Measurements from ENCODE around the gene SLC25A14.

The SLC25A14 gene

GRCh38 chrX:130378024-130378669, 38.4 kb downstream of the SLC25A14 start:
- no peak overlapping the region for H3K4me3 ChIP-seq (ENCODE audit: low read depth, low read length)
- in situ Hi-C loops (cut with HindIII; ENCODE audit: low sequenced_read_pairs), result no loop called here
- TF ChIP-seq, protein P1, sequence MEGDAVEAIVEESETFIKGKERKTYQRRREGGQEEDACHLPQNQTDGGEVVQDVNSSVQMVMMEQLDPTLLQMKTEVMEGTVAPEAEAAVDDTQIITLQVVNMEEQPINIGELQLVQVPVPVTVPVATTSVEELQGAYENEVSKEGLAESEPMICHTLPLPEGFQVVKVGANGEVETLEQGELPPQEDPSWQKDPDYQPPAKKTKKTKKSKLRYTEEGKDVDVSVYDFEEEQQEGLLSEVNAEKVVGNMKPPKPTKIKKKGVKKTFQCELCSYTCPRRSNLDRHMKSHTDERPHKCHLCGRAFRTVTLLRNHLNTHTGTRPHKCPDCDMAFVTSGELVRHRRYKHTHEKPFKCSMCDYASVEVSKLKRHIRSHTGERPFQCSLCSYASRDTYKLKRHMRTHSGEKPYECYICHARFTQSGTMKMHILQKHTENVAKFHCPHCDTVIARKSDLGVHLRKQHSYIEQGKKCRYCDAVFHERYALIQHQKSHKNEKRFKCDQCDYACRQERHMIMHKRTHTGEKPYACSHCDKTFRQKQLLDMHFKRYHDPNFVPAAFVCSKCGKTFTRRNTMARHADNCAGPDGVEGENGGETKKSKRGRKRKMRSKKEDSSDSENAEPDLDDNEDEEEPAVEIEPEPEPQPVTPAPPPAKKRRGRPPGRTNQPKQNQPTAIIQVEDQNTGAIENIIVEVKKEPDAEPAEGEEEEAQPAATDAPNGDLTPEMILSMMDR (IDR thresholded peaks at IDR 0.05; ENCODE audit: low read depth, low read length, missing control alignments), result no peak
- no peak for DNase-seq (ENCODE audit: low read depth)

- TF ChIP-seq, protein P1 (IDR thresholded peaks at IDR 0.05; ENCODE audit: low read depth, low read length, missing control alignments), result no peak
- DNase-seq (ENCODE audit: low read depth), result no peak
- no peak within 1 kb of the TSS for H3K4me3 ChIP-seq (ENCODE audit: low read depth, low read length)
- in situ Hi-C loops (cut with HindIII; ENCODE audit: low sequenced_read_pairs), result no loop called here
Observed at GRCh38 chrX:130385520-130385919, 45.8 kb downstream of the SLC25A14 start, which contains the start of gene GPR119. Gene GPR119 (minus strand): TSS chrX:130385674. CDS start chrX:130385447, 227 bp downstream.

- no peak for DNase-seq (ENCODE audit: low read depth)
- no peak overlapping the region for H3K4me3 ChIP-seq (ENCODE audit: low read depth, low read length)
- in situ Hi-C loops (cut with HindIII; ENCODE audit: low sequenced_read_pairs), result no loop called here
- TF ChIP-seq, protein P1 (IDR thresholded peaks at IDR 0.05; ENCODE audit: low read depth, low read length, missing control alignments), result no peak
Observed at GRCh38 chrX:130386408-130386808, 46.7 kb downstream of the SLC25A14 start.

DNA sequence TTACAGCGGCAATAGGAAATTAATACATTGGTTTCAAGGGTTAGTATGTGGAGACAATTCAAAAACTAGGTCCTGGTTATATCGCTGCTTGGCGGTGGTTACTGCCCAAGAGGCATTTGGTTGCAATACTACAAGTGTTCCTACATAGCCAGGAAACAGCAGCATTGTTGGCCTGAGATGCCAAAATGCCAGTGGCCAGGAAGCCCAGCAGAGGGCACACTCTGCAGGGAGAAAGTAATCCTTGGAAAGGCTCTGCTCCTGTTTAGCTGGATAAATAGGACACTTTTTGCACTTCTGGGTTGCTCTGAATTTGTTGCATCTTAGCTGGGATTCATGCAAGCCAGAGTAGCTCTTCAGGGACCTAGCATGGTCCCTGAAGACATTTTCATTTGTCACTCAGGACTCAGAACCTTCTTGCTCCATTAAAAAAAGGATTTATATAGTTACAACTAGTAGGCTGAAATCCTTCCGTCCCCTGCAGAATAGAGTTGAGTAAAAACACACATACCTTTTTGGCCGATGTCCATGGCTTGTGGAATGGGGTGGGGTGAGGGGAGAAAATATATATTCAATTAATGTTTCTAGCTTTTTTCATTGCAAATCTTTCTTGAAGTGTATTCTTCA, 53.8 kb downstream of the SLC25A14 start:
- TF ChIP-seq, protein P1 (IDR thresholded peaks at IDR 0.05; ENCODE audit: low read depth, low read length, missing control alignments), result peak; percentile 76
- in situ Hi-C loops (cut with HindIII; ENCODE audit: low sequenced_read_pairs), result no loop called here
- peak; percentile 22 for DNase-seq (ENCODE audit: low read depth)
- H3K4me3 ChIP-seq (ENCODE audit: low read depth, low read length), result no peak overlapping the region

DNA sequence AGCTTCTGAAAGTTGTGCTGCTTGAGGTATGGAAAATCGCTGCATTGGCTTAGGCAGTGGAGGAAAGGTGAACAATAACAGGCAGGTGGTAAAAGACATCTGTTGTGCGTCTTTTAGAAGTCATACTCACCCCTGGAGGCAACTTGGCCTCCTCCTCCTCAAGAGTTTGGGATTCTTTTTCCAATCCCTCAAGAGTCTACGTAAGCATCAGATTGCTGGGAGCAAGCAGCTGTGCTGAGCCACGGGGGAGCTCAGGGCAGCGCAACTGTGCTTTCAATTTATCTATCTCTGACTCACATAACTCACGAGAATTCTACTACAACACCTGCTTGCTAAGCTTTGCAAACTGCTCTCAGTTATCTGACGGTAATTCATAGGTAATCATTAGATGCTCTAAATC, 55.6 kb downstream of the SLC25A14 start:
- TF ChIP-seq, protein P1 (IDR thresholded peaks at IDR 0.05; ENCODE audit: low read depth, low read length, missing control alignments), result no peak
- H3K4me3 ChIP-seq (ENCODE audit: low read depth, low read length), result no peak overlapping the region
- in situ Hi-C loops (cut with HindIII; ENCODE audit: low sequenced_read_pairs), result no loop called here
- no peak for DNase-seq (ENCODE audit: low read depth)

DNA sequence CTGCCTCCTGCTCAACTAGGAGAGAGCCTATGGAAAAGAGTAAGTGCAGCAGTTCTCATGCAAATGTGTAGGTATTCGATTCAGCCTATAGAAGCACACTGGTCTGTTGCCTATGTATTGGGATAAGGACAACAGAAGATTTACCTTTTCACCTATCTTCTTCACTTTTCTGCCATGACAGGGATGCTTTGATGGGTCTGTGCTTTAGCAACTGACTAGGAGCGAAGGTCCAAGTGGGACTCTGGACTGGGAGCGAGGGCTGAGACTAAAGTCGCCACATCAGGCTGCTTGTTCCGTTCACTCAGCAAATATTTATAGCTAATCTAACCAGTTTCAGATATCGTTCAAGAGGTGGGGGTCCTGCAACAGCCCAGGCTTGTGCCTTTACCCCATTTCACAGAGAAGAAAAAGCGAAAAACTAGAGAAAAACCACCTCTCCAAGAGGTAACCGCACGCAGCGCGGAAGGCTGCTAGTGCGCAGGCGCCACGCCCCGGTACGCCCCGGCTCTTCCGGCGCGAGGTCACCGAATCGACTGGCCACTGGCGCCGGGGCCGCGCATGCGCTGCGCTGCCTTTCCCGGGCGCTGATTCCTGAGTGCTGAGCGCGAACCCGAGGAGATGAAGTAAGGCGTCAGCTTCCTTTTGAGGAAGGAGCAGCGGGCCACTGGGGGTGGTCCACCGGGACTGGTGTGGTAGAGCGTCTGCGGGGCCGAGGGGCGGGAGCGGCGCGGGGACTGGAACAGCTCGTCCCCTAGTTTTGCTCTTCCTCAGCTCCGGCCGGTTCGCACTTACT, 61.9 kb downstream of the SLC25A14 start, which contains the start of gene RBMX2:
Gene RBMX2, plus strand, starts transcription at position 573 of the 793 bp plus-strand sequence. Its CDS starts 46 bp downstream, at position 619.
- in situ Hi-C loops (cut with HindIII; ENCODE audit: low sequenced_read_pairs), result no loop called here
- TF ChIP-seq, protein P1 (IDR thresholded peaks at IDR 0.05; ENCODE audit: low read depth, low read length, missing control alignments), result no peak
- DNase-seq (ENCODE audit: low read depth), result peak; percentile 23
- H3K4me3 ChIP-seq (ENCODE audit: low read depth, low read length), result peak within 1 kb of the TSS; percentile 59

Measured in astrocyte of the cerebellum (primary cell).